ENCODE measurements around the gene SHISA9.

The SHISA9 gene

GRCh38 chr16:12874186-12874585 is 27.2 kb upstream of the SHISA9 start:
- Histone ChIP-seq H3K9ac (ENCODE audit: low read depth in 1 of 2, low read length in 2 of 2) (no peak overlapping the region), H3K4me1 (ENCODE audit: control insufficient read depth in 2 of 2, insufficient read depth in 2 of 2, low read length in 2 of 2) (no peaks in the 10 kb centered on the region), H3K9me3 (ENCODE audit: control insufficient read depth in 2 of 2, low read length in 2 of 2) (peaks cover 0 to 2% of the 10 kb centered on the region in 2 donors), H3K27ac (ENCODE audit: low read depth in 2 of 2, low read length in 2 of 2) (no peak overlapping the region), H3K36me3 (ENCODE audit: control insufficient read depth in 2 of 2, insufficient read depth in 2 of 2, low read length in 2 of 2) (no peaks in the 10 kb centered on the region), H3K27me3 (ENCODE audit: control insufficient read depth in 2 of 2, insufficient read depth in 2 of 2, low read length in 2 of 2) (no peaks in the 10 kb centered on the region), H3K4me3 (ENCODE audit: low read length in 2 of 2) (no peak overlapping the region)

GRCh38 chr16:12876778-12877177 is 24.6 kb upstream of the SHISA9 start:
- H3K4me3 ChIP-seq (ENCODE audit: low read length in 2 of 2) = no peak overlapping the region
- no peaks in the 10 kb centered on the region for H3K9me3 ChIP-seq (ENCODE audit: control insufficient read depth in 2 of 2, low read length in 2 of 2)
- no peaks in the 10 kb centered on the region for H3K36me3 ChIP-seq (ENCODE audit: control insufficient read depth in 2 of 2, insufficient read depth in 2 of 2, low read length in 2 of 2)
- no peaks in the 10 kb centered on the region for H3K27me3 ChIP-seq (ENCODE audit: control insufficient read depth in 2 of 2, insufficient read depth in 2 of 2, low read length in 2 of 2)
- no peaks in the 10 kb centered on the region for H3K4me1 ChIP-seq (ENCODE audit: control insufficient read depth in 2 of 2, insufficient read depth in 2 of 2, low read length in 2 of 2)
- no peak overlapping the region for H3K9ac ChIP-seq (ENCODE audit: low read depth in 1 of 2, low read length in 2 of 2)
- no peak overlapping the region for H3K27ac ChIP-seq (ENCODE audit: low read depth in 2 of 2, low read length in 2 of 2)

GRCh38 chr16:12878973-12879372 is 22.4 kb upstream of the SHISA9 start:
- no peaks in the 10 kb centered on the region for H3K27me3 ChIP-seq (ENCODE audit: control insufficient read depth in 2 of 2, insufficient read depth in 2 of 2, low read length in 2 of 2)

GRCh38 chr16:12879812-12880211 is 21.6 kb upstream of the SHISA9 start:
- no peaks in the 10 kb centered on the region for H3K9me3 ChIP-seq (ENCODE audit: control insufficient read depth in 2 of 2, low read length in 2 of 2)
- H3K4me1 ChIP-seq (ENCODE audit: control insufficient read depth in 2 of 2, insufficient read depth in 2 of 2, low read length in 2 of 2) = no peaks in the 10 kb centered on the region
- H3K27me3 ChIP-seq (ENCODE audit: control insufficient read depth in 2 of 2, insufficient read depth in 2 of 2, low read length in 2 of 2) = no peaks in the 10 kb centered on the region
- no peaks in the 10 kb centered on the region for H3K36me3 ChIP-seq (ENCODE audit: control insufficient read depth in 2 of 2, insufficient read depth in 2 of 2, low read length in 2 of 2)
- H3K9ac ChIP-seq (ENCODE audit: low read depth in 1 of 2, low read length in 2 of 2) = no peak overlapping the region
- no peak overlapping the region for H3K27ac ChIP-seq (ENCODE audit: low read depth in 2 of 2, low read length in 2 of 2)
- H3K4me3 ChIP-seq (ENCODE audit: low read length in 2 of 2) = no peak overlapping the region

More at GRCh38 chr16:12878973-12879372, 22.4 kb upstream of the SHISA9 start:
- H3K9ac ChIP-seq (ENCODE audit: low read depth in 1 of 2, low read length in 2 of 2) = no peak overlapping the region
- H3K4me1 ChIP-seq (ENCODE audit: control insufficient read depth in 2 of 2, insufficient read depth in 2 of 2, low read length in 2 of 2) = no peaks in the 10 kb centered on the region
- H3K4me3 ChIP-seq (ENCODE audit: low read length in 2 of 2) = no peak overlapping the region
- no peaks in the 10 kb centered on the region for H3K36me3 ChIP-seq (ENCODE audit: control insufficient read depth in 2 of 2, insufficient read depth in 2 of 2, low read length in 2 of 2)
- H3K27ac ChIP-seq (ENCODE audit: low read depth in 2 of 2, low read length in 2 of 2) = no peak overlapping the region
- no peaks in the 10 kb centered on the region for H3K9me3 ChIP-seq (ENCODE audit: control insufficient read depth in 2 of 2, low read length in 2 of 2)

GRCh38 chr16:12881182-12881581 is 20.2 kb upstream of the SHISA9 start:
- Histone ChIP-seq H3K9me3 (ENCODE audit: control insufficient read depth in 2 of 2, low read length in 2 of 2) (no peaks in the 10 kb centered on the region), H3K4me3 (ENCODE audit: low read length in 2 of 2) (no peak overlapping the region), H3K4me1 (ENCODE audit: control insufficient read depth in 2 of 2, insufficient read depth in 2 of 2, low read length in 2 of 2) (no peaks in the 10 kb centered on the region), H3K27me3 (ENCODE audit: control insufficient read depth in 2 of 2, insufficient read depth in 2 of 2, low read length in 2 of 2) (no peaks in the 10 kb centered on the region), H3K36me3 (ENCODE audit: control insufficient read depth in 2 of 2, insufficient read depth in 2 of 2, low read length in 2 of 2) (no peaks in the 10 kb centered on the region), H3K27ac (ENCODE audit: low read depth in 2 of 2, low read length in 2 of 2) (no peak overlapping the region), H3K9ac (ENCODE audit: low read depth in 1 of 2, low read length in 2 of 2) (no peak overlapping the region)

DNA sequence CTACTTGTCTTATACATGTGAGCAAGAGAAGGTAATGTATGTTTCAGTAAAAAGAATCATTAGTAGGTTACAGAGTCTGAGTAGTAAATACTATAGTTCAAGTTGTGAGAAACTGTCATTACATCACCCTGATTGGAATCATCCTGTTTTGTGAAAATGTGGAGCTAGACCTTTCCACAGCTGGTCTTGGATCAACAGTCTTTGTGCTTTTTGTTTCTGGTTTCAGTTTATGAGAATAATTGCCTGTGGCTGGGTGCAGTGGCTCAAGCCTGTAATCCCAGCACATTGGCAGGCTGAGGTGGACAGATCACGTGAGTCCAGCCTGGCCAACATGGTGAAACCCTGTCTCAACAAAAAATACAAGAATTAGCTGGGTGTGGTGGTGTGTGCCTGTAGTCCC is 19.7 kb upstream of the SHISA9 start:
- H3K4me3 ChIP-seq (ENCODE audit: low read length in 2 of 2) = no peak overlapping the region
- H3K9ac ChIP-seq (ENCODE audit: low read depth in 1 of 2, low read length in 2 of 2) = no peak overlapping the region
- H3K27me3 ChIP-seq (ENCODE audit: control insufficient read depth in 2 of 2, insufficient read depth in 2 of 2, low read length in 2 of 2) = no peaks in the 10 kb centered on the region
- no peaks in the 10 kb centered on the region for H3K9me3 ChIP-seq (ENCODE audit: control insufficient read depth in 2 of 2, low read length in 2 of 2)
- no peak overlapping the region for H3K27ac ChIP-seq (ENCODE audit: low read depth in 2 of 2, low read length in 2 of 2)
- H3K4me1 ChIP-seq (ENCODE audit: control insufficient read depth in 2 of 2, insufficient read depth in 2 of 2, low read length in 2 of 2) = no peaks in the 10 kb centered on the region
- H3K36me3 ChIP-seq (ENCODE audit: control insufficient read depth in 2 of 2, insufficient read depth in 2 of 2, low read length in 2 of 2) = no peaks in the 10 kb centered on the region

- Histone ChIP-seq H3K9ac (ENCODE audit: low read depth in 1 of 2, low read length in 2 of 2) (no peak overlapping the region), H3K9me3 (ENCODE audit: control insufficient read depth in 2 of 2, low read length in 2 of 2) (no peaks in the 10 kb centered on the region), H3K4me3 (ENCODE audit: low read length in 2 of 2) (no peak overlapping the region), H3K27me3 (ENCODE audit: control insufficient read depth in 2 of 2, insufficient read depth in 2 of 2, low read length in 2 of 2) (no peaks in the 10 kb centered on the region), H3K27ac (ENCODE audit: low read depth in 2 of 2, low read length in 2 of 2) (no peak overlapping the region), H3K36me3 (ENCODE audit: control insufficient read depth in 2 of 2, insufficient read depth in 2 of 2, low read length in 2 of 2) (no peaks in the 10 kb centered on the region), H3K4me1 (ENCODE audit: control insufficient read depth in 2 of 2, insufficient read depth in 2 of 2, low read length in 2 of 2) (no peaks in the 10 kb centered on the region)
These were observed 15.7 kb upstream of the SHISA9 start for GRCh38 chr16:12885742-12886141.

GRCh38 chr16:12891836-12892235 is 9.6 kb upstream of the SHISA9 start:
- no peaks in the 10 kb centered on the region for H3K4me1 ChIP-seq (ENCODE audit: control insufficient read depth in 2 of 2, insufficient read depth in 2 of 2, low read length in 2 of 2)
- H3K9me3 ChIP-seq (ENCODE audit: control insufficient read depth in 2 of 2, low read length in 2 of 2) = no peaks in the 10 kb centered on the region
- no peaks in the 10 kb centered on the region for H3K36me3 ChIP-seq (ENCODE audit: control insufficient read depth in 2 of 2, insufficient read depth in 2 of 2, low read length in 2 of 2)
- H3K27ac ChIP-seq (ENCODE audit: low read depth in 2 of 2, low read length in 2 of 2) = no peak overlapping the region
- H3K4me3 ChIP-seq (ENCODE audit: low read length in 2 of 2) = no peak overlapping the region
- H3K27me3 ChIP-seq (ENCODE audit: control insufficient read depth in 2 of 2, insufficient read depth in 2 of 2, low read length in 2 of 2) = no peaks in the 10 kb centered on the region
- H3K9ac ChIP-seq (ENCODE audit: low read depth in 1 of 2, low read length in 2 of 2) = no peak overlapping the region

DNA sequence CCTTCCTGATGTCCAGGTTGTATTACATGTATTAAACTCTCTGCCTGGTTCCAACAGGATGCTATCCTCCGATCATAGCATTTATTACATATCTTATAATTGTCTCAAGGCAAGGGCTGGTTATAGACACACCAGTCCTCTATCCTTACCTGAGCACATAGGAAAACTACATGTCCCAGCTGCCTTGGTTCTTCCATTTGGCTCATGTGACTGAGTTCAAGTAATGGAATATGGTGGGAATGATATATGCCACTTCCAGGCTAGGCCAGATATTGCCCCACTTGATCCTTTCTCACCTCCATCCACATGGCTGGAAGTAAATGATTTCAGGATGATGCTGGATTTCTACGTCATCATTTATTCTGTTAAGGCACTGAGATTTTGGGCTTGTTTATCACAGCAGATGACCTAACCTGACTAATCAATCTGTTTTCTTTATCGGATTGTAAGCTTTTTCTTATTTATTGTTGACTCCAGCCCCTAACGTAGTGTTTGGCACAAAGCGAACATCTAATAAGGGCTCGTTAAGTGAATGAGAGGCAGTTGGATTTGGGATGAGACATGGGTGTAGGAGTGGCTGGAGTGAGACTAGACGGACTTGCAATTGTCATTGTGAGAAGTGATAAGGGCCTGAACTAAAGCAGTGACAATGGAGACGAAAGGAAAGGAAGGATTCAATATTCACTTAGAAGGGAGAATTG is 8.2 kb upstream of the SHISA9 start:
- H3K9me3 ChIP-seq (ENCODE audit: control insufficient read depth in 2 of 2, low read length in 2 of 2) = no peaks in the 10 kb centered on the region
- no peak overlapping the region for H3K9ac ChIP-seq (ENCODE audit: low read depth in 1 of 2, low read length in 2 of 2)
- no peak overlapping the region for H3K4me3 ChIP-seq (ENCODE audit: low read length in 2 of 2)
- no peaks in the 10 kb centered on the region for H3K27me3 ChIP-seq (ENCODE audit: control insufficient read depth in 2 of 2, insufficient read depth in 2 of 2, low read length in 2 of 2)
- no peaks in the 10 kb centered on the region for H3K4me1 ChIP-seq (ENCODE audit: control insufficient read depth in 2 of 2, insufficient read depth in 2 of 2, low read length in 2 of 2)
- no peaks in the 10 kb centered on the region for H3K36me3 ChIP-seq (ENCODE audit: control insufficient read depth in 2 of 2, insufficient read depth in 2 of 2, low read length in 2 of 2)
- no peak overlapping the region for H3K27ac ChIP-seq (ENCODE audit: low read depth in 2 of 2, low read length in 2 of 2)

DNA sequence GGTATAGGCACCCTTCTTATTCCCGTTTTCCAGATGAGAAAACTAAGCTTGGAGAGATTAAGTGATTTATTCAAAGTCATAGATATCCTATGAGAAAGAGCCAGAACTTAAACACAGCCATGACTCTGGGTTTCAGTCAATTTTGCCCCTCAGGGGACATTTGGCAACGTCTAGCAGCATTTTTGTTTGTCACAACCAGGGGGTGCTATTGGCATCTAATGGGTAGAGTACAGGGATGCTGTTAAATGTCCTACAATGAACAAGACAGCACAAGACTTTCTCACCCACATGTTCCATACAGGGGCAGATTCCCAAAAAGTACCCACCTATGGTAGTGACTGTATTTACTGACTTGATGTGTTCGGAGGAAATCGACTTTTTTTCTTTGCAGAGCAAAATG is 4.8 kb upstream of the SHISA9 start:
- no peak overlapping the region for H3K9ac ChIP-seq (ENCODE audit: low read depth in 1 of 2, low read length in 2 of 2)
- no peaks in the 10 kb centered on the region for H3K4me1 ChIP-seq (ENCODE audit: control insufficient read depth in 2 of 2, insufficient read depth in 2 of 2, low read length in 2 of 2)
- no peak overlapping the region for H3K4me3 ChIP-seq (ENCODE audit: low read length in 2 of 2)
- H3K27me3 ChIP-seq (ENCODE audit: control insufficient read depth in 2 of 2, insufficient read depth in 2 of 2, low read length in 2 of 2) = peaks cover 3 to 6% of the 10 kb centered on the region in 2 donors
- no peaks in the 10 kb centered on the region for H3K9me3 ChIP-seq (ENCODE audit: control insufficient read depth in 2 of 2, low read length in 2 of 2)
- H3K36me3 ChIP-seq (ENCODE audit: control insufficient read depth in 2 of 2, insufficient read depth in 2 of 2, low read length in 2 of 2) = no peaks in the 10 kb centered on the region
- no peak overlapping the region for H3K27ac ChIP-seq (ENCODE audit: low read depth in 2 of 2, low read length in 2 of 2)
